Measurements from ENCODE around the gene GCNT2.
"Not testable (repeated sequence)": the region's sequence is repeated elsewhere in the genome, so short reads cannot be mapped to it uniquely, and the experiment has no call there.

The GCNT2 gene

DNA sequence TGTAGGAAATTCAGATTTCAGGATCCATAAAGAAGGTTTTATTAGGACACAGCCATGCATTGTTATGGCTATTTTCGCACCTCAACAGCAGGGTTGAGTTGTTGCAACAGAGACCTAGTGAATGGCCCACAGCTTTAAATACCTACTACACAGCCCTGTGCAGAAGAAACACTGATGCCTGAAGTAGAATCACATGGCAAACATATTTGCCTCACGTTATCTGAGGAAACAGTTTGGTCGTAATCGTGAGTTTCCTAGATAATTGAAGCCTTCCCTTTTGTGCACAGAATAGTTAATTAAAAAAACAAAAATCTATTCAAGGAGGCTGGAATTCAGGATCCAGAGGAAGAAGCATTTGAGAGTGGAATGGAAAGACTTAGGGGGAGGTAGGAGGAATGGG is 55.1 kb downstream of the GCNT2 start:
- DNase-seq (ENCODE audit: low read depth) = no peak
- no peak overlapping the region for H3K4me3 ChIP-seq (ENCODE audit: control insufficient read depth, low read depth, low read length)
- TF ChIP-seq CTCF (IDR thresholded peaks at IDR 0.05; ENCODE audit: control insufficient read depth, insufficient read depth, low read depth, low read length, missing control alignments) = no peak

DNA sequence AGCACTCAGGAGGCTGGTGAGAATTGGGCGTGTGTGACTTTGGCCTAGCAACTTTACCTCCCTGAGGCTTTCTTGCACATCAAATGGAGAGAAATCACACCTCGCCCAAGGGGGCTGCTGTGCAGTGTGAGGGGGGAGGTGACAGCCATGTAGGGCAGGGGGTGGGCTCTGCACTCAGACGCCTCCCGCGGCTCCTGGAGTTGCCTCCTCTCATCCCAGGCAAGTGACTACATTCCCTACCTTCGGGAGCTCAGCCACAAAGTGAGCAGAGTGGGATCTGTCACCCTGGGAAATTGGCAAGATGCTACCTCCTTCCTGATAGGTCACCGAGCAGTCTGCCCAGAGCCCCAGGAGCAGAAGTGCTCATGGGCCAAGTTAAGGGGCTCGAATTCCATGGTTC is 56.0 kb downstream of the GCNT2 start:
- no peak for DNase-seq (ENCODE audit: low read depth)
- no peak for TF ChIP-seq CTCF (IDR thresholded peaks at IDR 0.05; ENCODE audit: control insufficient read depth, insufficient read depth, low read depth, low read length, missing control alignments)

DNA sequence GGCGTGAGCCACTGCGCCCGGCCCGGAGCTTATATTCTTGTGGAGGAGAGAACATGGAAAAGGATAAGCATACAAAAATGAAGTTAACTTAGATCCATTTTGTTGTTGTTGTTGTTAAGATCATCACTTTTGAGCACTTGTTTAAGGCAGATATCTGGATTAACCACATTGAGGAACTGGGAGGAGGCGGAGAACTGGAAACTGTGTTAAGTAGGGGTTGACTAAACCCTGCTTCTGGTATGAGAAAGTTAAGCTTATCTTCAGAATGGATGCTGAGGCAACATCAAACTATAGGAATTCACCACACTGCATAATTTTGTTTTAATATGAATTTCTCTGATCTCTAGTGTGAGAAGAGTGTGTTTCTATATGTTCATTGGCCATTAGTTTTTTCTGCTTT is 57.6 kb downstream of the GCNT2 start:
- H3K4me3 ChIP-seq (ENCODE audit: control insufficient read depth, low read depth, low read length) = no peak overlapping the region
- no peak for DNase-seq (ENCODE audit: low read depth)

More for the DNA sequence above, 56.0 kb downstream of the GCNT2 start:
- H3K4me3 ChIP-seq (ENCODE audit: control insufficient read depth, low read depth, low read length) = no peak overlapping the region

GRCh38 chr6:10579803-10580202 is 58.7 kb downstream of the GCNT2 start:
- no peak for DNase-seq (ENCODE audit: low read depth)
- no peak for TF ChIP-seq CTCF (IDR thresholded peaks at IDR 0.05; ENCODE audit: control insufficient read depth, insufficient read depth, low read depth, low read length, missing control alignments)
- H3K4me3 ChIP-seq (ENCODE audit: control insufficient read depth, low read depth, low read length) = no peak overlapping the region

More for the DNA sequence above, 57.6 kb downstream of the GCNT2 start:
- no peak for TF ChIP-seq CTCF (IDR thresholded peaks at IDR 0.05; ENCODE audit: control insufficient read depth, insufficient read depth, low read depth, low read length, missing control alignments)

GRCh38 chr6:10580570-10580969 is 59.4 kb downstream of the GCNT2 start:
- TF ChIP-seq CTCF (IDR thresholded peaks at IDR 0.05; ENCODE audit: control insufficient read depth, insufficient read depth, low read depth, low read length, missing control alignments) = no peak
- no peak overlapping the region for H3K4me3 ChIP-seq (ENCODE audit: control insufficient read depth, low read depth, low read length)
- no peak for DNase-seq (ENCODE audit: low read depth)

DNA sequence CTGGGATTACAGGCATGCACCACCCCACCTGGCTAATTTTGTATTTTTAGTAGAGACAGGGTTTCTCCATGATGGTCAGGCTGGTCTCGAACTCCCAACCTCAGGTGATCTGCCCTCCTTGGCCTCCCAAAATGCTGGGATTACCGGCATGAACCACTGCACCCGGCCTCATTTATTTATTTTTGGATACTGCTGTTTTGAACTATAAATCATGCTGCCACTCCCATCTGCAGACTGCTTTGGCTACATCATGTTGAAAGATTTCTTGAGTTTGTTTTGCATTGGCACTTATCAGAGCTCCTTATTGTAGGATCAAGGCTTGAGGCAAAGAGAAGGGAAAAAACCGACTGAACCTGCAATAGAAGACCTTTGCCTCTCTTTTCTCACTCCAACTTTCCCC is 60.3 kb downstream of the GCNT2 start:
- DNase-seq (ENCODE audit: low read depth); H3K4me3 ChIP-seq (ENCODE audit: control insufficient read depth, low read depth, low read length): not testable (repeated sequence)

DNA sequence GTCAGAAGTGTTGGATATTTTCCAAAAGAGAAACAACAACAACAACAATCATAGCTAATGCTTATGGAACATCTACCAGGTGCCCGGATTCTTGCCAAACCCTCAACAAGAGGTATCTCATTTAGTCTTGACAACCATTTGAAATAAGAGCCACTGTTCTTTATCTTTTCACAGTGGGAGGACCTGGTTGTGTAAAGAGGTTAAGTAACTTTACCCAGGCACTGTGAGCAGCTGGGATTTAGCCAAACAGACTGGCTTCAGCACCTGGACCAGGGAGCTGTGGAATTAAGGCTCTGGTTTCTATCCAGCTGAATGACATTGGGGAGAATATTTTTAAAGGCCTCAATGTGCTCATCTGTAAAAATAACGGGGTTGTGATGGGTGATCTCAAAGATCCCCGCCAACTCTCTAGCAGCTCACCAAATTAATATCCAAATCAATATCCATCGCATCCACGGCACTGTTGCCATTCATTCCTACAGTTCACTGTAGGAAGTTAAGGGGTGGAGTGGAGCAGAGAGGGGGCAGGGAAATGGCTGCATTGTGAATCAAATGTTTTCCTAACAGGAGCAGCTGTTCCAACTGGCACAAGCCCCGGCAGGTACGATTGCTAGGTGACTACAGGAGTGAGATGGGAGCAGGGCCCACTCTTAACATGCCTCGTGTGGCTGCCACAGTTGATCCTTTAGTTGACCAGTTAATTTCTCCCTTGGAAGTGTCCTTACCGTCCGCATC is 61.8 kb downstream of the GCNT2 start:
- no peak for DNase-seq (ENCODE audit: low read depth)
- H3K4me3 ChIP-seq (ENCODE audit: control insufficient read depth, low read depth, low read length) = no peak overlapping the region
- no peak for TF ChIP-seq CTCF (IDR thresholded peaks at IDR 0.05; ENCODE audit: control insufficient read depth, insufficient read depth, low read depth, low read length, missing control alignments)

Measured in AG09309 (cell line).